SK-N-SH treated with all-trans-retinoic acid at 6 μM for 48 hours (cell line): Measurements from ENCODE around the gene AMZ1.

Source experiments
- ATAC-seq: fragments of 200-7000 bp; cut with Tn5 transposase; 3 replicates; pipeline ENCODE4 v1.9.1; 2020; ENCODE audit warnings: mild to moderate bottlenecking, moderate library complexity
- ARNTL ChIP-seq: fragments of 450-650 bp; formaldehyde crosslinking; IDR thresholded peaks from 2 replicates; pipeline ENCODE4 v1.5.0; 2020; ENCODE audit warnings: low read depth, mild to moderate bottlenecking, moderate library complexity, borderline replicate concordance
- BACH2 ChIP-seq: fragments of 250-450 bp; sonication (Bioruptor Pico); IDR thresholded peaks from 2 replicates; pipeline ENCODE4 v1.9.0; 2021; ENCODE audit warnings: mild to moderate bottlenecking, borderline replicate concordance
- CSDC2 ChIP-seq: fragments of 250-450 bp; sonication (Bioruptor Pico); IDR thresholded peaks from 2 replicates; pipeline ENCODE4 v1.5.0; 2020; ENCODE audit warnings: mild to moderate bottlenecking, moderate library complexity
- ESRRG ChIP-seq: fragments of 250-450 bp; sonication (Bioruptor Pico); IDR thresholded peaks from 2 replicates; pipeline ENCODE4 v1.6.1; 2021; ENCODE audit warnings: mild to moderate bottlenecking
- GLIS3 ChIP-seq: fragments of 250-450 bp; sonication (Bioruptor Pico); IDR thresholded peaks from 2 replicates; pipeline ENCODE4 v1.5.0; 2020; ENCODE audit warnings: mild to moderate bottlenecking, moderate library complexity
- OSR1 ChIP-seq: fragments of 250-450 bp; sonication (Bioruptor Pico); IDR thresholded peaks from 2 replicates; pipeline ENCODE4 v1.8.0; 2022; ENCODE audit warnings: moderate library complexity, mild to moderate bottlenecking, inconsistent platforms
- PPARA ChIP-seq: fragments of 250-450 bp; sonication (Bioruptor Pico); IDR thresholded peaks from 2 replicates; pipeline ENCODE4 v1.5.0; 2020; ENCODE audit warnings: mild to moderate bottlenecking, borderline replicate concordance
- RARB ChIP-seq: fragments of 250-450 bp; sonication (Bioruptor Pico); IDR thresholded peaks from 2 replicates; pipeline ENCODE4 v1.8.0; 2021; ENCODE audit warnings: mild to moderate bottlenecking, moderate library complexity
- SNAI2 ChIP-seq: fragments of 250-450 bp; sonication (Bioruptor Pico); IDR thresholded peaks from 2 replicates; pipeline ENCODE4 v1.5.0; 2020; ENCODE audit warnings: mild to moderate bottlenecking, moderate library complexity
- TCF4 ChIP-seq: fragments of 250-450 bp; sonication (Bioruptor Pico); IDR thresholded peaks from 2 replicates; pipeline ENCODE4 v1.8.0; 2021; ENCODE audit warnings: mild to moderate bottlenecking, moderate library complexity, borderline replicate concordance
- TOX ChIP-seq: fragments of 250-450 bp; sonication (Bioruptor Pico); IDR thresholded peaks from 2 replicates; pipeline ENCODE4 v1.8.0; 2021; ENCODE audit warnings: mild to moderate bottlenecking, moderate library complexity, borderline replicate concordance
- ZC3H10 ChIP-seq: fragments of 250-450 bp; sonication (Bioruptor Pico); IDR thresholded peaks from 2 replicates; pipeline ENCODE4 v1.5.1; 2021; ENCODE audit warnings: mild to moderate bottlenecking, moderate library complexity
- ZFP3 ChIP-seq: fragments of 250-450 bp; sonication (Bioruptor Pico); IDR thresholded peaks from 2 replicates; pipeline ENCODE4 v1.5.0; 2020; ENCODE audit warnings: mild to moderate bottlenecking, moderate library complexity
- ZFP30 ChIP-seq: fragments of 450-650 bp; formaldehyde crosslinking; IDR thresholded peaks from 2 replicates; pipeline ENCODE4 v1.5.0; 2022; ENCODE audit warnings: mild to moderate bottlenecking, moderate library complexity
- ZNF565 ChIP-seq: fragments of 450-650 bp; formaldehyde crosslinking; conservative IDR thresholded peaks from 2 replicates; pipeline ENCODE4 v1.5.0; 2020; ENCODE audit warnings: low read depth, mild to moderate bottlenecking, moderate library complexity
- ZNF70 ChIP-seq: fragments of 450-650 bp; formaldehyde crosslinking; IDR thresholded peaks from 2 replicates; pipeline ENCODE4 v1.5.0; 2020; ENCODE audit warnings: mild to moderate bottlenecking, moderate library complexity
- ZNF8 ChIP-seq: fragments of 450-650 bp; formaldehyde crosslinking; IDR thresholded peaks from 2 replicates; pipeline ENCODE4 v1.5.0; 2020; ENCODE audit warnings: mild to moderate bottlenecking, moderate library complexity
- TF ChIP-seq, protein P1 (sequence below): fragments of 250-450 bp; sonication (Bioruptor Pico); IDR thresholded peaks from 2 replicates; pipeline ENCODE4 v1.5.0; 2020; ENCODE audit warnings: mild to moderate bottlenecking, moderate library complexity
- TF ChIP-seq, protein P2 (sequence below): fragments of 250-450 bp; sonication (Bioruptor Pico); IDR thresholded peaks from 2 replicates; pipeline ENCODE4 v1.8.0; 2021; ENCODE audit warnings: low read depth, mild to moderate bottlenecking, moderate library complexity, borderline replicate concordance
- TF ChIP-seq, protein P3 (sequence below): fragments of 250-450 bp; sonication (Bioruptor Pico); IDR thresholded peaks from 2 replicates; pipeline ENCODE4 v1.8.0; 2020; ENCODE audit warnings: mild to moderate bottlenecking, moderate library complexity, borderline replicate concordance
- TF ChIP-seq, protein P4 (sequence below): fragments of 250-450 bp; sonication (Bioruptor Pico); IDR thresholded peaks from 2 replicates; pipeline ENCODE4 v1.5.1; 2020; ENCODE audit warnings: low read depth, mild to moderate bottlenecking, moderate library complexity
- TF ChIP-seq, protein P5 (sequence below): fragments of 250-450 bp; sonication (Bioruptor Pico); IDR thresholded peaks from 2 replicates; pipeline ENCODE4 v1.5.1; 2021; ENCODE audit warnings: mild to moderate bottlenecking, moderate library complexity

The AMZ1 gene

DNA sequence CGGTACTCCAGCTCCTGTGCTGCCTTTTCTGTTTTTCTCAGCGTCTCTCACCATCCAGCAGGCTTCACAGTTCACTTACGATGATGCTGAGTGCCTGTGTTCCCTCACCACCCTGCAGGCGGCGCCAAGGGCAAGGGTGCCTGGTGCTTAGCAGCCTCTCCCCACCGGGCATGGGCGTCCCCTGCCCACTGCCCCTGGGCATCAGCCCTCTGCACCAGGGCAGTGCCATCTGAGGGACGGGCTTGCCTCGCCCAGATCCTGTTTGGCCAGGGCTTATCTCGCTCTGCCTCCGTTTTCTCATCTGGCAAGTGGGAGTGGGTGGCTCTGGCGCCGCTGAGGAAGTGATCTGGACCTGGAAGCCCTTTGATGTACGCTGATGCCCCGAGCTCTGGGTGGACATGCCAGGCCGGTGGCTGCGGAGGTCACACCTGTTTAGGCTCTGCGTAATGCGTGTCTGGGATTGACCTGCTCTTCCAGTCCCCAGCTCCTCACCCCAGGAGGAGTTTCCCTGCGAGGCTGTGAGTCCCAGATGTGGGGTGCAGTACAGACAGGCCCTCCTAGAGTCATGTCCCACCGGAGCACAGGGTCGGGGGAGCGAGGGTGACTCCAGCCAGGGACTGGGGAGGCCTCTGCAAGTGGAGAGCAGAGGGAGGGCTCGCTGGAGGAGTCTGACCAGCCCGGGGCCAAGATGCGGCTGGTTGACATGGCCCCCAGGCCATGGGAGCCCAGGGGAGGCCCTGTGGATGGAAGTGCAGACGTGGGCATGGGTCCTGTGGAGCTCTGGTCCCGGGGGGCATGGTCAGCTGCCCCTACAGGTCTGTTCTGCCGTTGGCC lies 44.4 kb upstream of the AMZ1 start:
- TF ChIP-seq ZFP3 (CRISPR knock-in tag) (no peak), ESRRG (no peak), TCF4 (CRISPR knock-in tag) (no peak), TOX (CRISPR knock-in tag) (no peak), RARB (CRISPR knock-in tag) (no peak)
- TF ChIP-seq, protein P1, sequence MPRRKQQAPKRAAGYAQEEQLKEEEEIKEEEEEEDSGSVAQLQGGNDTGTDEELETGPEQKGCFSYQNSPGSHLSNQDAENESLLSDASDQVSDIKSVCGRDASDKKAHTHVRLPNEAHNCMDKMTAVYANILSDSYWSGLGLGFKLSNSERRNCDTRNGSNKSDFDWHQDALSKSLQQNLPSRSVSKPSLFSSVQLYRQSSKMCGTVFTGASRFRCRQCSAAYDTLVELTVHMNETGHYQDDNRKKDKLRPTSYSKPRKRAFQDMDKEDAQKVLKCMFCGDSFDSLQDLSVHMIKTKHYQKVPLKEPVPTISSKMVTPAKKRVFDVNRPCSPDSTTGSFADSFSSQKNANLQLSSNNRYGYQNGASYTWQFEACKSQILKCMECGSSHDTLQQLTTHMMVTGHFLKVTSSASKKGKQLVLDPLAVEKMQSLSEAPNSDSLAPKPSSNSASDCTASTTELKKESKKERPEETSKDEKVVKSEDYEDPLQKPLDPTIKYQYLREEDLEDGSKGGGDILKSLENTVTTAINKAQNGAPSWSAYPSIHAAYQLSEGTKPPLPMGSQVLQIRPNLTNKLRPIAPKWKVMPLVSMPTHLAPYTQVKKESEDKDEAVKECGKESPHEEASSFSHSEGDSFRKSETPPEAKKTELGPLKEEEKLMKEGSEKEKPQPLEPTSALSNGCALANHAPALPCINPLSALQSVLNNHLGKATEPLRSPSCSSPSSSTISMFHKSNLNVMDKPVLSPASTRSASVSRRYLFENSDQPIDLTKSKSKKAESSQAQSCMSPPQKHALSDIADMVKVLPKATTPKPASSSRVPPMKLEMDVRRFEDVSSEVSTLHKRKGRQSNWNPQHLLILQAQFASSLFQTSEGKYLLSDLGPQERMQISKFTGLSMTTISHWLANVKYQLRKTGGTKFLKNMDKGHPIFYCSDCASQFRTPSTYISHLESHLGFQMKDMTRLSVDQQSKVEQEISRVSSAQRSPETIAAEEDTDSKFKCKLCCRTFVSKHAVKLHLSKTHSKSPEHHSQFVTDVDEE (CRISPR knock-in tag), result peak; percentile 40; the same call in 1 of the 2 replicates
- ATAC-seq, result no peak

DNA sequence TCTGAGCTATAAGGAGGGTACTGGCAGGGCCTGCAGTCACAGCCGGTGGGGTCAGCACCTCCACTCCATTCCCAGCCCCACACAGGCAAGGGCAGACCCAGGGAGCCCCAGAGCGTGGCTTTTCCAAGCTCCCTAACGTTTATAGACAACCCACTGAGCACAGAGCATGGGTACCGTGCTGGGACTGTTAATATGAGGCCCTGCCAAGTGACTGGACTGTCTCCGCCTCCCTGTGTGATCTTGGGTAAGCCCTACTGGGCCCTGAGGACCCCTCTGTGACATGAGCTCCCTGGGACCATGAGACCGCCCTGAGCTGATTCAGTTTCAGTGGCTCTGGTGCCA lies 43.8 kb upstream of the AMZ1 start:
- no peak for TF ChIP-seq PPARA
- no peak for TF ChIP-seq ZNF70 (CRISPR knock-in tag)
- no peak for TF ChIP-seq ARNTL
- no peak for TF ChIP-seq ZFP30 (CRISPR knock-in tag)
- TF ChIP-seq ZC3H10 (CRISPR knock-in tag), result no peak
- no peak for TF ChIP-seq OSR1
- TF ChIP-seq ZNF565 (CRISPR knock-in tag), result no peak
- TF ChIP-seq, protein P2, sequence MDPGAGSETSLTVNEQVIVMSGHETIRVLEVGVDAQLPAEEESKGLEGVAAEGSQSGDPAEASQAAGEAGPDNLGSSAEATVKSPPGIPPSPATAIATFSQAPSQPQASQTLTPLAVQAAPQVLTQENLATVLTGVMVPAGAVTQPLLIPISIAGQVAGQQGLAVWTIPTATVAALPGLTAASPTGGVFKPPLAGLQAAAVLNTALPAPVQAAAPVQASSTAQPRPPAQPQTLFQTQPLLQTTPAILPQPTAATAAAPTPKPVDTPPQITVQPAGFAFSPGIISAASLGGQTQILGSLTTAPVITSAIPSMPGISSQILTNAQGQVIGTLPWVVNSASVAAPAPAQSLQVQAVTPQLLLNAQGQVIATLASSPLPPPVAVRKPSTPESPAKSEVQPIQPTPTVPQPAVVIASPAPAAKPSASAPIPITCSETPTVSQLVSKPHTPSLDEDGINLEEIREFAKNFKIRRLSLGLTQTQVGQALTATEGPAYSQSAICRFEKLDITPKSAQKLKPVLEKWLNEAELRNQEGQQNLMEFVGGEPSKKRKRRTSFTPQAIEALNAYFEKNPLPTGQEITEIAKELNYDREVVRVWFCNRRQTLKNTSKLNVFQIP (CRISPR knock-in tag), result no peak
- no peak for TF ChIP-seq ZNF8 (CRISPR knock-in tag)
- TF ChIP-seq, protein P3, sequence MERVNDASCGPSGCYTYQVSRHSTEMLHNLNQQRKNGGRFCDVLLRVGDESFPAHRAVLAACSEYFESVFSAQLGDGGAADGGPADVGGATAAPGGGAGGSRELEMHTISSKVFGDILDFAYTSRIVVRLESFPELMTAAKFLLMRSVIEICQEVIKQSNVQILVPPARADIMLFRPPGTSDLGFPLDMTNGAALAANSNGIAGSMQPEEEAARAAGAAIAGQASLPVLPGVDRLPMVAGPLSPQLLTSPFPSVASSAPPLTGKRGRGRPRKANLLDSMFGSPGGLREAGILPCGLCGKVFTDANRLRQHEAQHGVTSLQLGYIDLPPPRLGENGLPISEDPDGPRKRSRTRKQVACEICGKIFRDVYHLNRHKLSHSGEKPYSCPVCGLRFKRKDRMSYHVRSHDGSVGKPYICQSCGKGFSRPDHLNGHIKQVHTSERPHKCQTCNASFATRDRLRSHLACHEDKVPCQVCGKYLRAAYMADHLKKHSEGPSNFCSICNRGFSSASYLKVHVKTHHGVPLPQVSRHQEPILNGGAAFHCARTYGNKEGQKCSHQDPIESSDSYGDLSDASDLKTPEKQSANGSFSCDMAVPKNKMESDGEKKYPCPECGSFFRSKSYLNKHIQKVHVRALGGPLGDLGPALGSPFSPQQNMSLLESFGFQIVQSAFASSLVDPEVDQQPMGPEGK (CRISPR knock-in tag), result no peak
- TF ChIP-seq ESRRG, result no peak
- TF ChIP-seq RARB (CRISPR knock-in tag), result no peak
- TF ChIP-seq BACH2 (CRISPR knock-in tag), result no peak
- TF ChIP-seq, protein P4, sequence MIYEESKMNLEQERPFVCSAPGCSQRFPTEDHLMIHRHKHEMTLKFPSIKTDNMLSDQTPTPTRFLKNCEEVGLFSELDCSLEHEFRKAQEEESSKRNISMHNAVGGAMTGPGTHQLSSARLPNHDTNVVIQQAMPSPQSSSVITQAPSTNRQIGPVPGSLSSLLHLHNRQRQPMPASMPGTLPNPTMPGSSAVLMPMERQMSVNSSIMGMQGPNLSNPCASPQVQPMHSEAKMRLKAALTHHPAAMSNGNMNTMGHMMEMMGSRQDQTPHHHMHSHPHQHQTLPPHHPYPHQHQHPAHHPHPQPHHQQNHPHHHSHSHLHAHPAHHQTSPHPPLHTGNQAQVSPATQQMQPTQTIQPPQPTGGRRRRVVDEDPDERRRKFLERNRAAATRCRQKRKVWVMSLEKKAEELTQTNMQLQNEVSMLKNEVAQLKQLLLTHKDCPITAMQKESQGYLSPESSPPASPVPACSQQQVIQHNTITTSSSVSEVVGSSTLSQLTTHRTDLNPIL, result no peak
- no peak for TF ChIP-seq TOX (CRISPR knock-in tag)
- TF ChIP-seq GLIS3 (CRISPR knock-in tag), result no peak
- TF ChIP-seq TCF4 (CRISPR knock-in tag), result no peak
- TF ChIP-seq, protein P5, sequence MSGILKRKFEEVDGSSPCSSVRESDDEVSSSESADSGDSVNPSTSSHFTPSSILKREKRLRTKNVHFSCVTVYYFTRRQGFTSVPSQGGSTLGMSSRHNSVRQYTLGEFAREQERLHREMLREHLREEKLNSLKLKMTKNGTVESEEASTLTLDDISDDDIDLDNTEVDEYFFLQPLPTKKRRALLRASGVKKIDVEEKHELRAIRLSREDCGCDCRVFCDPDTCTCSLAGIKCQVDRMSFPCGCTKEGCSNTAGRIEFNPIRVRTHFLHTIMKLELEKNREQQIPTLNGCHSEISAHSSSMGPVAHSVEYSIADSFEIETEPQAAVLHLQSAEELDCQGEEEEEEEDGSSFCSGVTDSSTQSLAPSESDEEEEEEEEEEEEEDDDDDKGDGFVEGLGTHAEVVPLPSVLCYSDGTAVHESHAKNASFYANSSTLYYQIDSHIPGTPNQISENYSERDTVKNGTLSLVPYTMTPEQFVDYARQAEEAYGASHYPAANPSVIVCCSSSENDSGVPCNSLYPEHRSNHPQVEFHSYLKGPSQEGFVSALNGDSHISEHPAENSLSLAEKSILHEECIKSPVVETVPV (CRISPR knock-in tag), result no peak
- TF ChIP-seq ZFP3 (CRISPR knock-in tag), result no peak
- TF ChIP-seq, all 23 proteins: peak for 0
- ATAC-seq, result no peak

DNA sequence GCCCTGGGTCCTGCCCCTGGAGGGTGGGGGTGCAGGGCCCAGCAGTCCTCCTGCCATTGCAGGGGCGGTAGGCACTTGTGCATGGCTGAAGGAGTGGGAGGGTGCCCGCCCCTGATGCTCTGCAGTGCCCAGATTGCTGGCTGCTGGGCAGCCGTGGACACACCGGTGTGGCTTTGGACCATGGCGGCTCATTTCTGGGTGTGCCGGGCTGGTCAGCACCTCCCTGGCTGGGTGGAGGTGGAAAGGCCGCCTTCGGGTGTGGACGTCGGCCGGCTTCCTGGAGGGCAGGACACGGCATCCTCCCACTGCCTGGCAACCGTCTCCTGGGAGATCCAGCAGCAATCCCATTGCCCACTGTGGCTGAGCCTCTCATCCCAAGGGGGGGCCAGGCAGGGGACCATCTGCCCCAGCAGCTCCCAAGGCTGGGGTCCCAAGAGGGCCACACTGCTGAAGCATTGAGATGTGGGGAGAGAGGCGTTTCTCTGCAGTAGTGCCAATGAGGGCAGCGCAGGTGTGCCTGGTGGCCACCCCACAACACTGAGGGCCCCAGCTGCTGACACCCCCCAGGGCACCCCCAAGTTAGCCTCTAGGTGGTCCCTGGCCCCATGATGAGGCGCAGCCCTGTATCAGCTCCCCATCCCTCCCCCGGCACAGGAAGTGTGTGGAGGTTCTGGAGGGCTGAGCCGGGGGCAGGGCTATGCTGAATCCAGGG lies 43.3 kb upstream of the AMZ1 start:
- TF ChIP-seq ZNF565 (CRISPR knock-in tag) (no peak), GLIS3 (CRISPR knock-in tag) (no peak), CSDC2 (CRISPR knock-in tag) (no peak), PPARA (no peak), BACH2 (CRISPR knock-in tag) (no peak), OSR1 (no peak), SNAI2 (CRISPR knock-in tag) (no peak), ZNF70 (CRISPR knock-in tag) (no peak)
- TF ChIP-seq, protein P2 (CRISPR knock-in tag), result no peak
- ATAC-seq, result peak; percentile 31
